HEK293 (cell line): ENCODE data around the gene TESK1.

Source experiments
- CTCF ChIA-PET: fragments of 350-600 bp; formaldehyde crosslinking; extraction: SDS; loops from one replicate; lab custom pipeline; 2021; ENCODE audit warnings: antibody characterized with exemption; lab: Yijun Ruan, JAX
- POLR2A ChIA-PET: fragments of 300-600 bp; formaldehyde crosslinking; extraction: SDS; loops from one replicate; lab custom pipeline; 2020; ENCODE audit warnings: antibody characterized with exemption, inconsistent platforms; lab: Yijun Ruan, JAX
- H3K27ac ChIP-seq: fragments of 200-500 bp; sonication (Bioruptor generic); 2 replicates; pipeline ENCODE4 v1.5.1; 2014; ENCODE audit warnings: low read depth, low read length, control low read depth, inconsistent platforms; ENCODE audit errors: extremely low read depth
- H3K36me3 ChIP-seq, 2 experiments: fragments of 200-500 bp in 1 of 2; sonication (Bioruptor generic) in 1 of 2; 1 replicate in 1 of 2; 2 replicates in 1 of 2; pipeline ENCODE4 v1.5.1; 2014 to 2017; ENCODE audit warnings: inconsistent platforms in 2 of 2, low read length in 2 of 2; ENCODE audit not compliant: control insufficient read depth in 2 of 2, insufficient read depth in 1 of 2
- H3K4me1 ChIP-seq: fragments of 200-500 bp; sonication (Bioruptor generic); 2 replicates; pipeline ENCODE4 v1.5.1; 2014; ENCODE audit warnings: mild to moderate bottlenecking, low read length, inconsistent platforms; ENCODE audit not compliant: control insufficient read depth, insufficient read depth
- H3K4me3 ChIP-seq: 2 replicates; pipeline ENCODE4 v1.5.1; 2011; ENCODE audit warnings: low read depth, mild to moderate bottlenecking, control low read depth, low read length, moderate library complexity
- H3K9me3 ChIP-seq: fragments of 200-500 bp; sonication (Bioruptor generic); 2 replicates; pipeline ENCODE4 v1.5.1; 2014; ENCODE audit warnings: low read depth, low read length, inconsistent platforms; ENCODE audit not compliant: control insufficient read depth, insufficient read depth
- GLI4 ChIP-seq: fragments of 450-650 bp; formaldehyde crosslinking; IDR thresholded peaks from 2 replicates; pipeline ENCODE4 v1.5.1; 2016; ENCODE audit warnings: missing biosample characterization, missing genetic modification characterization
- HIC1 ChIP-seq: fragments of 450-650 bp; formaldehyde crosslinking; IDR thresholded peaks from 2 replicates; pipeline ENCODE4 v1.5.1; 2016; ENCODE audit warnings: missing biosample characterization, missing genetic modification characterization
- HOXA7 ChIP-seq: sonication (generic); formaldehyde crosslinking; IDR thresholded peaks from 2 replicates; pipeline ENCODE4 v1.8.1; 2022; ENCODE audit warnings: missing genetic modification reagents, borderline replicate concordance
- INSM2 ChIP-seq: fragments of 450-650 bp; formaldehyde crosslinking; IDR thresholded peaks from 2 replicates; pipeline ENCODE4 v1.5.1; 2016; ENCODE audit warnings: missing biosample characterization, missing genetic modification characterization
- MYNN ChIP-seq: fragments of 450-650 bp; formaldehyde crosslinking; IDR thresholded peaks from 2 replicates; pipeline ENCODE4 v1.5.1; 2016; ENCODE audit warnings: missing biosample characterization, missing genetic modification characterization, borderline replicate concordance
- PRDM10 ChIP-seq: fragments of 450-650 bp; formaldehyde crosslinking; IDR thresholded peaks from 2 replicates; pipeline ENCODE4 v1.5.1; 2016; ENCODE audit warnings: missing biosample characterization, missing genetic modification characterization
- RBAK ChIP-seq: fragments of 450-650 bp; formaldehyde crosslinking; IDR thresholded peaks from 2 replicates; pipeline ENCODE4 v1.5.1; 2016; ENCODE audit warnings: missing biosample characterization, missing genetic modification characterization
- SALL2 ChIP-seq: fragments of 450-650 bp; formaldehyde crosslinking; IDR thresholded peaks from 2 replicates; pipeline ENCODE4 v1.5.0; 2017; ENCODE audit warnings: missing biosample characterization, mild to moderate bottlenecking, missing genetic modification characterization, borderline replicate concordance
- SP7 ChIP-seq: fragments of 450-650 bp; formaldehyde crosslinking; IDR thresholded peaks from 2 replicates; pipeline ENCODE4 v1.5.1; 2016; ENCODE audit warnings: missing biosample characterization, missing genetic modification characterization
- ZBTB20 ChIP-seq: fragments of 450-650 bp; formaldehyde crosslinking; IDR thresholded peaks from 2 replicates; pipeline ENCODE4 v1.5.1; 2016; ENCODE audit warnings: missing biosample characterization, missing genetic modification characterization
- ZBTB21 ChIP-seq: fragments of 450-650 bp; formaldehyde crosslinking; IDR thresholded peaks from 2 replicates; pipeline ENCODE4 v1.5.1; 2017; ENCODE audit warnings: missing biosample characterization, missing genetic modification characterization
- ZBTB49 ChIP-seq: fragments of 450-650 bp; formaldehyde crosslinking; IDR thresholded peaks from 2 replicates; pipeline ENCODE4 v1.5.1; 2016; ENCODE audit warnings: missing biosample characterization, missing genetic modification characterization, low read depth
- ZBTB8A ChIP-seq: fragments of 450-650 bp; formaldehyde crosslinking; IDR thresholded peaks from 2 replicates; pipeline ENCODE4 v1.5.1; 2016; ENCODE audit warnings: missing biosample characterization, missing genetic modification characterization
- ZNF175 ChIP-seq: fragments of 450-650 bp; formaldehyde crosslinking; IDR thresholded peaks from 2 replicates; pipeline ENCODE4 v1.5.1; 2016; ENCODE audit warnings: missing biosample characterization, missing genetic modification characterization
- ZNF366 ChIP-seq: fragments of 450-650 bp; formaldehyde crosslinking; conservative IDR thresholded peaks from 2 replicates; pipeline ENCODE4 v1.5.1; 2016; ENCODE audit warnings: missing biosample characterization, missing genetic modification characterization
- ZNF394 ChIP-seq: fragments of 450-650 bp; formaldehyde crosslinking; IDR thresholded peaks from 2 replicates; pipeline ENCODE4 v1.5.1; 2016; ENCODE audit warnings: missing biosample characterization, missing genetic modification characterization, mild to moderate bottlenecking, moderate library complexity, borderline replicate concordance
- ZNF513 ChIP-seq: fragments of 450-650 bp; IDR thresholded peaks from 2 replicates; pipeline ENCODE4 v1.5.1; 2018; ENCODE audit warnings: missing biosample characterization, missing genetic modification characterization
- ZNF677 ChIP-seq: fragments of 450-650 bp; IDR thresholded peaks from 2 replicates; pipeline ENCODE4 v1.5.0; 2018; ENCODE audit warnings: missing biosample characterization, mild to moderate bottlenecking, missing genetic modification characterization, moderate library complexity
- ZSCAN16 ChIP-seq: fragments of 450-650 bp; formaldehyde crosslinking; IDR thresholded peaks from 2 replicates; pipeline ENCODE4 v1.5.1; 2016; ENCODE audit warnings: missing biosample characterization, missing genetic modification characterization

Gene TESK1

GRCh38 chr9:35628389-35628991, 23.4 kb downstream of the TESK1 start (continued):
- TF ChIP-seq PRDM10 (tag by site-specific recombination) (no peak), HIC1 (no peak), INSM2 (tag by site-specific recombination) (no peak), ZNF366 (tag by site-specific recombination) (no peak), GLI4 (no peak)

GRCh38 chr9:35629597-35629996, 24.5 kb downstream of the TESK1 start:
- TF ChIP-seq ZBTB49 (tag by site-specific recombination): no peak
- TF ChIP-seq ZNF175 (tag by site-specific recombination): no peak
- no peak for TF ChIP-seq SP7 (tag by site-specific recombination)
- TF ChIP-seq ZSCAN16 (tag by site-specific recombination): no peak
- TF ChIP-seq ZBTB20: no peak
- no peak for TF ChIP-seq ZNF394 (tag by site-specific recombination)
- TF ChIP-seq, all 188 proteins: peak for 0
- Histone ChIP-seq H3K4me1 (no peaks in the 10 kb centered on the region), H3K36me3 (no peaks in the 10 kb centered on the region), H3K4me3 (no peak overlapping the region), H3K27ac (no peak overlapping the region), H3K9me3 (no peaks in the 10 kb centered on the region)
- CTCF ChIA-PET: interaction anchor here (0.8 to 2.3 kb wide), 7 partner anchors 8 to 29 kb away, joined by 3 to 19 read pairs (median 3); partner anchors contain the start of genes CCDC107 and RMRP
- POLR2A ChIA-PET: interaction anchor here (0.7 to 1.3 kb wide), 4 partner anchors 20 to 94 kb away, joined by 4 to 5 read pairs (median 4); no protein-coding TSS in a partner anchor

- no peak overlapping the region for H3K4me3 ChIP-seq
- no peaks in the 10 kb centered on the region for H3K4me1 ChIP-seq
- no peaks in the 10 kb centered on the region for H3K36me3 ChIP-seq
- ChIA-PET CTCF (interaction anchor here (0.6 to 1.6 kb wide), 7 partner anchors 10 to 1014 kb away, joined by 3 to 6 read pairs (median 4); no protein-coding TSS in a partner anchor), POLR2A (no interaction called here)
- no peaks in the 10 kb centered on the region for H3K9me3 ChIP-seq
- H3K27ac ChIP-seq: no peak overlapping the region
- TF ChIP-seq SALL2 (tag by site-specific recombination): no peak
- no peak for TF ChIP-seq ZBTB8A (tag by site-specific recombination)
- no peak for TF ChIP-seq ZNF677 (tag by site-specific recombination)
- no peak for TF ChIP-seq RBAK
- TF ChIP-seq MYNN (tag by site-specific recombination): no peak
- no peak for TF ChIP-seq ZNF513 (tag by site-specific recombination)
- TF ChIP-seq ZBTB21: no peak
- no peak for TF ChIP-seq HOXA7 (CRISPR knock-in tag)
Measured at GRCh38 chr9:35635730-35636129, 30.7 kb downstream of the TESK1 start.
